Testis (tissue), 3 donors: ENCODE data around the gene IGSF6. TPM values are rescaled to one million over a fixed set of nuclear protein-coding genes. Genes with fewer than 3 reads are reported as not detected.
"Not testable (repeated sequence)": the region's sequence is repeated elsewhere in the genome, so short reads cannot be mapped to it uniquely, and the experiment has no call there.

Experiments
- DNase-seq: peaks from one replicate; pipeline ENCODE4 v3.0.0-alpha.2; 2019
- H3K27ac ChIP-seq, 2 donors: fragments of 200-600 bp; sonication (generic); one replicate each; pipeline ENCODE4 v1.5.1; 2019
- H3K27me3 ChIP-seq: fragments of 200-600 bp; sonication (generic); one replicate; pipeline ENCODE4 v1.5.1; 2019
- H3K36me3 ChIP-seq: fragments of 200-600 bp; sonication (generic); one replicate; pipeline ENCODE4 v1.5.1; 2017; ENCODE audit warnings: low read depth; ENCODE audit errors: missing control alignments
- H3K4me1 ChIP-seq: fragments of 200-600 bp; sonication (generic); one replicate; pipeline ENCODE4 v1.5.1; 2019
- H3K4me3 ChIP-seq, 2 donors: fragments of 200-600 bp; sonication (generic); one replicate each; pipeline ENCODE4 v1.5.1; 2017 to 2019
- H3K9me3 ChIP-seq: fragments of 200-600 bp; sonication (generic); one replicate; pipeline ENCODE4 v1.5.1; 2017
- POLR2A ChIP-seq: fragments of 450-650 bp; IDR thresholded peaks from one replicate; pipeline ENCODE4 v1.6.1; 2017; ENCODE audit warnings: antibody characterized with exemption, mild to moderate bottlenecking, moderate library complexity
- WGBS, 2 donors: methylation state at CpG; one replicate each; pipeline ENCODE4 v1.1.5; 2018; 5-methylcytosine and 5-hydroxymethylcytosine counted together
- intact Hi-C: fragments of 100-400 bp; cut with DNase I; formaldehyde crosslinking; loops from one replicate; pipeline ENCODE4 v1.15.1; 2023; ENCODE audit warnings: low total_unique reads
- polyA plus RNA-seq: library from polyadenylated mRNA; stranded (reverse); fragments of 350-450 nt; fragmentation: Illumina TruSeq; extraction: RNeasy Lipid Tissue Mini Kit (QIAGEN cat#74804); gene quantifications from one replicate; pipeline ENCODE4 v1.2.3, GENCODE V29; 2014; ENCODE audit warnings: low read depth, low replicate concordance; ENCODE audit not compliant: insufficient read depth
- total RNA-seq, 2 donors: library from RNA; depleted of rRNA; stranded (reverse); fragments of >200 nt; gene quantifications; one replicate each; pipeline ENCODE4 v1.2.3, GENCODE V29; 2016
- TF ChIP-seq, protein P1 (sequence below), 3 experiments: fragments of 450-650 bp in 2 of 3; fragments of 200-600 bp in 1 of 3; sonication (generic) in 1 of 3; IDR thresholded peaks; one replicate each; pipeline ENCODE4 v1.5.1; 2016 to 2019; ENCODE audit warnings: antibody characterized with exemption in 3 of 3, mild to moderate bottlenecking in 2 of 3, moderate library complexity in 1 of 3

The IGSF6 gene
- total and polyA plus RNA-seq, 3 donors from 2014 or later: 0.81 to 1.4 TPM; not detected in 1

DNA sequence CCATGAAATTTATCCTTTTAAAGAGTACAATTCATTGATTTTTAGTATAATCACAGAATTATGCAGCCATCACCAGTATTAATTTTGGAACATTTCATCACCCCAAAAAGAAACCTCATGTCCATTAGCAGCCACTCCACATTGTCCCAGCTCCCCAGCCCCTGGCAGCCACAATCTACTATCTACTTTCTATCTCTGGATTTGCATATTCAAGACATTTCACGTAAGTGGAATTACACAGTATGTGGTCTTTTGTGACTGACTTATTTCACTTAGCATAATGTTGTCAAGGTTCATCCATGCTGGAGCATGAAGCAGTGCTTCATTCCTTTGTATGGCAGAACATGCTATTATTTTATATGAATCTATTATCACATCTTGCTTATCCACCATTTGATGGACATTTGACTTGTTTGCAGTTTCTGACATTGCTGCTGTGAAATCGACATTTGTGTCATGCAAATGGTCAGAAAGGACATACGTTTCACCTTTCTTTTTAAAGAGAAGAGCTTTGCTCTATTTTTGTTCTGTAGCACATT, 42.3 kb downstream of the IGSF6 start:
- Histone ChIP-seq H3K9me3 (no peaks in the 10 kb centered on the region), H3K27ac (no peak overlapping the region), H3K4me1 (peaks cover 10% of the 10 kb centered on the region), H3K27me3 (no peaks in the 10 kb centered on the region), H3K4me3 (no peak overlapping the region), H3K36me3 (no peaks in the 10 kb centered on the region)
- no peak for TF ChIP-seq POLR2A
- TF ChIP-seq, protein P1, sequence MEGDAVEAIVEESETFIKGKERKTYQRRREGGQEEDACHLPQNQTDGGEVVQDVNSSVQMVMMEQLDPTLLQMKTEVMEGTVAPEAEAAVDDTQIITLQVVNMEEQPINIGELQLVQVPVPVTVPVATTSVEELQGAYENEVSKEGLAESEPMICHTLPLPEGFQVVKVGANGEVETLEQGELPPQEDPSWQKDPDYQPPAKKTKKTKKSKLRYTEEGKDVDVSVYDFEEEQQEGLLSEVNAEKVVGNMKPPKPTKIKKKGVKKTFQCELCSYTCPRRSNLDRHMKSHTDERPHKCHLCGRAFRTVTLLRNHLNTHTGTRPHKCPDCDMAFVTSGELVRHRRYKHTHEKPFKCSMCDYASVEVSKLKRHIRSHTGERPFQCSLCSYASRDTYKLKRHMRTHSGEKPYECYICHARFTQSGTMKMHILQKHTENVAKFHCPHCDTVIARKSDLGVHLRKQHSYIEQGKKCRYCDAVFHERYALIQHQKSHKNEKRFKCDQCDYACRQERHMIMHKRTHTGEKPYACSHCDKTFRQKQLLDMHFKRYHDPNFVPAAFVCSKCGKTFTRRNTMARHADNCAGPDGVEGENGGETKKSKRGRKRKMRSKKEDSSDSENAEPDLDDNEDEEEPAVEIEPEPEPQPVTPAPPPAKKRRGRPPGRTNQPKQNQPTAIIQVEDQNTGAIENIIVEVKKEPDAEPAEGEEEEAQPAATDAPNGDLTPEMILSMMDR (IDR thresholded peaks at IDR 0.05): no peak
- intact Hi-C loops: no loop called here
- DNase-seq: no peak
- WGBS, 2 donors: 90 to 95% methylated on average over 3 of the region's 3 CpGs

DNA sequence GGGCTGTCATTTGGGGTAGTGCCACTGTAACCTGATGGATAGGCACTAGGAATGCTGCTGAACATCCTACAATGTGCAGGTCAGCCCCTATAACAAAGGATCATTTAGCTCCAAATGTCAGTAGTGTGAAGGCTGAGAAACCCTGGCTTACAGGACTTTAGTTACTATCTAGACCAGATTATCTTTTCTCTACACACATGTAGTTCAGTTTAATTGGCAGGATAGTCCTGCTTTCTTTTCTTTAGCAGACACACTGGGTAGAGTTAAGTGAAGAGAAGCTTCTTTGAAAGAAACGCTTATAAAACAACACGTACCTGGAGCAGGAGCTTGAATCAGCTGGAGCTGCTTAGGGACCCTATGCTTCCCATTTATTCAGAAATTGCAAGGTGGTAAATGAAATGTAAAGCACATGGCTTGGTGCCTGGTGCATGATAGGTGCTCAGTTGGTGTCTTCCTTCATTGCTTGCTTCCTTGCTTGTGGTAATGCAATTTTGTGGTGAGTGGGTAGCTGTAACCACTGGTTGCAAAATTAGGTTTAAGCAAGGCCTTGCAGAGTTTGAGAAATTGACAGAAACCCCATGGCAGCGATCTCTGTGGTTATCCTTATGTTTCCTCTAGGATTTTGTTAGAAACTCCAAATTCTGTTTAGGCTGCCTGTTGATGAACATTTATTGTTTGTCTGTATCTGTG, 43.6 kb downstream of the IGSF6 start:
- no peaks in the 10 kb centered on the region for H3K36me3 ChIP-seq
- DNase-seq: no peak
- peaks cover 13% of the 10 kb centered on the region for H3K4me1 ChIP-seq
- TF ChIP-seq POLR2A: no peak
- TF ChIP-seq, protein P1 (IDR thresholded peaks at IDR 0.05): no peak
- no peaks in the 10 kb centered on the region for H3K27me3 ChIP-seq
- intact Hi-C loops: no loop called here
- H3K27ac ChIP-seq: no peak overlapping the region
- H3K9me3 ChIP-seq: no peaks in the 10 kb centered on the region
- H3K4me3 ChIP-seq: no peak overlapping the region
- WGBS, 2 donors: 75% methylated on average over 3 of the region's 3 CpGs

DNA sequence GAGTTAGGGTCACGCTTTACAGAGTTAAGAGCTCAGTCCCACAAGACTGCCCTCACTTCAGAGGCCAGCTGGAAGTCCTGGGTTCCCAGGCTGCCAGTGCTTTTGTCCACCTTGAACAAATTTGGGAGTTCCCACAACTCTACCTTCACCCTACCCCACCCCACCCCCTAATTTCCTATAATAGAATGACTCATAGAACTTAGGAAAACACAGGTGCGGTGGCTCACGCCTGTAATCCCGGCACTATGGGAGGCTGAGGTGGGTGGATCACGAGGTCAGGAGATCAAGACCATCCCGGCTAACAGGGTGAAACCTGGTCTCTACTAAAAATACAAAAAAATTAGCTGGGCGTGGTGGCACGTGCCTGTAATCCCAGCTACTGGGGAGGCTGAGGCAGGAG, 46.6 kb downstream of the IGSF6 start:
- H3K9me3 ChIP-seq, intact Hi-C loops, DNase-seq, H3K27ac ChIP-seq, H3K27me3 ChIP-seq, H3K4me3 ChIP-seq, H3K36me3 ChIP-seq: not testable (repeated sequence)
- H3K4me1 ChIP-seq: peaks cover 10% of the 10 kb centered on the region
- 94 to 95% methylated on average over 8 of the region's 8 CpGs for WGBS, 2 donors

DNA sequence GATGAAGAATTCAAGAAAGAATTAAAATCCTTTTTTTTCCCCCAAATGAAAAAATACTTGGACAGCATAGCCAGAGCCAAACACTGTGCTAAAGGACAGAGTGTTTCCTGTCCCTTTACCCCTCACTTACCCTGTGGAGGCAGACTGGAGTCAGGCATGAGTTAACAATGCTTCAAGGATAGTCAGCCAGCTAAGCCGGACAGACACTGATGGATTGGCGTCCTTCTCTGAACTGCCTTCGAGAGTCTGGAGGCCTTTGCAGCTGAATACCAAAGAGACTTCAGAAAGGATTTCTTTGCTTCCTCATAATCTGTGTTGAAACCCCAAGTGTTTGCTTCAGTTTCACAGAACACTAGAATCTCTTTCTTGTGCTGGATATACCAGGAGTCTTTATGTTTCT, 48.5 kb downstream of the IGSF6 start:
- Histone ChIP-seq H3K9me3 (no peaks in the 10 kb centered on the region), H3K4me3 (no peak overlapping the region), H3K36me3 (no peaks in the 10 kb centered on the region), H3K27ac (no peak overlapping the region), H3K27me3 (no peaks in the 10 kb centered on the region), H3K4me1 (peaks cover 15% of the 10 kb centered on the region)
- TF ChIP-seq, protein P1 (IDR thresholded peaks at IDR 0.05): no peak
- TF ChIP-seq POLR2A: no peak
- intact Hi-C loops: no loop called here
- no peak for DNase-seq
- 43% methylated on average over 3 of the region's 3 CpGs for WGBS, 2 donors

DNA sequence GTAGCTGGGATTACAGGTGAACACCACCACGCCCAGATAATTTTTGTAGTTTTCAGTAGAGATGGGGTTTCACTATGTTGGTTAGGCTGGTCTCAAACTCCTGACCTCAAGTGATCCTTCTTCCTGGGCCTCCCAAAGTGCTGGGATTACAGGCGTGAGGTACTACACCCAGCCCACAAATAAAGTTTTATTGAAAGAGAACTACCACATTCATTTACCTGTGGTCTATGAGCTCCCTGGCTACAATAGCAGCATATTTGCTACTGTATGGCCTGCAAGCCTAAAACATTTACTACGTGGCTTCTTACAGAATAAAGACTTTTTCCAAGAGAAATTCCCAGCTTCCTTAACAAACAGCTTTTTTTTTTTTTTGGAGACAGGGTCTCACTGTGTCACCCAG, 49.6 kb downstream of the IGSF6 start:
- intact Hi-C loops: no loop called here
- H3K27ac ChIP-seq: no peak overlapping the region
- DNase-seq: no peak

More for the DNA sequence above, 49.6 kb downstream of the IGSF6 start:
- no peaks in the 10 kb centered on the region for H3K36me3 ChIP-seq
- H3K4me3 ChIP-seq: no peak overlapping the region
- H3K27me3 ChIP-seq: no peaks in the 10 kb centered on the region
- peaks cover 18% of the 10 kb centered on the region for H3K4me1 ChIP-seq
- TF ChIP-seq, protein P1 (IDR thresholded peaks at IDR 0.05): no peak
- no peak for TF ChIP-seq POLR2A
- H3K9me3 ChIP-seq: no peaks in the 10 kb centered on the region
- 94% methylated on average over 3 of the region's 3 CpGs for WGBS, 2 donors
